Neural progenitor cell (in vitro differentiated cells): ENCODE results near the gene FRMD5. TPM values are rescaled to one million over a fixed set of nuclear protein-coding genes. Genes with fewer than 3 reads are reported as not detected.

Source experiments
- DNase-seq: peaks from one replicate; pipeline ENCODE4 v3.0.0-alpha.2; 2016; ENCODE audit warnings: low spot score
- H2AFZ ChIP-seq: fragments of 200-600 bp; sonication (generic); replicated peaks from 2 replicates; pipeline ENCODE4 v1.6.1; 2016; ENCODE audit warnings: antibody characterized with exemption
- H3F3A ChIP-seq: fragments of 200-600 bp; sonication (generic); 2 replicates; pipeline ENCODE4 v1.6.1; 2016; ENCODE audit warnings: antibody characterized with exemption, low read depth
- H3K27ac ChIP-seq: fragments of 200-600 bp; sonication (generic); 2 replicates; pipeline ENCODE4 v1.5.1; 2016; ENCODE audit warnings: mild to moderate bottlenecking
- H3K27me3 ChIP-seq: fragments of 200-600 bp; sonication (generic); 2 replicates; pipeline ENCODE4 v1.6.1; 2016; ENCODE audit warnings: mild to moderate bottlenecking, moderate library complexity
- H3K36me3 ChIP-seq: fragments of 200-600 bp; sonication (generic); 2 replicates; pipeline ENCODE4 v1.5.1; 2016
- H3K4me1 ChIP-seq: fragments of 200-600 bp; sonication (generic); 2 replicates; pipeline ENCODE4 v1.6.1; 2016; ENCODE audit warnings: mixed run types
- H3K4me2 ChIP-seq: fragments of 200-600 bp; sonication (generic); 2 replicates; pipeline ENCODE4 v1.6.1; 2016
- H3K4me3 ChIP-seq: fragments of 200-600 bp; sonication (generic); 2 replicates; pipeline ENCODE4 v1.5.1; 2016
- H3K79me2 ChIP-seq: fragments of 200-600 bp; sonication (generic); 2 replicates; pipeline ENCODE4 v1.6.1; 2016; ENCODE audit warnings: low read depth
- H3K9ac ChIP-seq: fragments of 200-600 bp; sonication (generic); 2 replicates; pipeline ENCODE4 v1.6.1; 2016
- H3K9me3 ChIP-seq: fragments of 200-600 bp; sonication (generic); 2 replicates; pipeline ENCODE4 v1.5.1; 2016; ENCODE audit warnings: low read depth
- H4K20me1 ChIP-seq: fragments of 200-600 bp; sonication (generic); 2 replicates; pipeline ENCODE4 v1.6.1; 2016; ENCODE audit warnings: low read depth
- H3K27ac Mint-ChIP-seq: 3 replicates; pipeline ENCODE4 v1.8.0; 2021; ENCODE audit warnings: mixed read lengths
- H3K27me3 Mint-ChIP-seq: 2 replicates; pipeline ENCODE4 v1.8.0; 2022; ENCODE audit warnings: low read depth, mild to moderate bottlenecking, inconsistent platforms, moderate library complexity, mixed read lengths; ENCODE audit not compliant: insufficient read depth
- H3K36me3 Mint-ChIP-seq: 3 replicates; pipeline ENCODE4 v1.8.0; 2021; ENCODE audit warnings: mixed read lengths
- H3K4me1 Mint-ChIP-seq: 3 replicates; pipeline ENCODE4 v1.8.0; 2021; ENCODE audit warnings: mixed read lengths
- H3K4me3 Mint-ChIP-seq: 3 replicates; pipeline ENCODE4 v1.8.0; 2021; ENCODE audit warnings: mild to moderate bottlenecking, moderate library complexity, mixed read lengths
- H3K9me3 Mint-ChIP-seq: 3 replicates; pipeline ENCODE4 v1.8.0; 2020; ENCODE audit warnings: mixed read lengths
- EZH2 ChIP-seq: fragments of 200-600 bp; sonication (generic); IDR thresholded peaks from 2 replicates; pipeline ENCODE4 v1.6.1; 2017; ENCODE audit warnings: antibody characterized with exemption, mild to moderate bottlenecking, moderate library complexity
- EZH2phosphoT487 ChIP-seq: fragments of 200-600 bp; sonication (generic); IDR thresholded peaks from 2 replicates; pipeline ENCODE4 v1.6.1; 2017; ENCODE audit warnings: antibody characterized with exemption
- total RNA-seq: library from RNA; depleted of rRNA; stranded (reverse); fragments of >200 nt; gene quantifications from 2 replicates; pipeline ENCODE4 v1.2.3, GENCODE V29; 2015; ENCODE audit warnings: low replicate concordance
- TF ChIP-seq, protein P1 (sequence below): fragments of 200-600 bp; sonication (generic); IDR thresholded peaks from 2 replicates; pipeline ENCODE4 v1.5.1; 2017; ENCODE audit warnings: antibody characterized with exemption, mild to moderate bottlenecking

FRMD5 gene
- total RNA-seq, 1 donor from 2014 or later: 10.1 TPM

DNA sequence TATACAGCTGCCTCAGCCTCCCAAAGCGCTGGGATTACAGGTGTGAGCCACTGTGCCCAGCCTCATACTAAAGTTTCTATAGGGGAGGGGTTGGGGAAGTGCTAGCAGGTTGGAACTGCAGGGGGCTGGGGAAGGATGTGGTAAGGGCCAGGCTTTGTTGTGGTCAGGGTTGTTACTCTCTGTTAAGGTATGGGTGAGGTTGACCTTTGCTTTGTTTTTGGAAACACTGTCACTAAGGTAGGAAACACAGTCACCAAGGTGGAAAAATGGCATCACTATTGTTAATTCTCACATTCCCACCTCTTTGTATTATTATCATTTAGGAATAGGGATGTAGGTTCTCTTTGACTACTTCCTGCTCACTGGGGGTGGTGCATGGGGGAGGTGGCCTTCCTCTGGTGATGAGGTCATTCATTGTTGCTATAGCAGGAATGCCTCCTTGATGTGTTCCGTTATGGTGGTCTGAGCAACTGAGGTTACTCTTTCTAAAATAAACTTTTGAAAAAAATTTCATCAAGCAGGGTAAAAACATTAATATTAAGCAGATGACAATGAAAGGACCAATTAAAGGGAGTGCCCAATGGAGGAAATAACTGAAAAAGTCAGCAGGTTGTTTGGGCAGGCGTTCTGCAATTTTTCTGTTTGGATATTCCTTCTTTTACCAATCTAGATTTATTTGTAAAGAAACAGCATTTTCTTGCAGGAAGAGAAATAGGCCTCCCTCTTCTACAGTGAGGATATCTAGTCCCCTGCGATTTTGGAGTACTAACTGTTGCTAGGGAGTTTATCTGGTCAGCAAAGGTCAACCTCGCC is 217.8 kb downstream of the FRMD5 start:
- H3K9me3 ChIP-seq: no peaks in the 10 kb centered on the region
- no peak overlapping the region for H2AFZ ChIP-seq
- TF ChIP-seq, protein P1, sequence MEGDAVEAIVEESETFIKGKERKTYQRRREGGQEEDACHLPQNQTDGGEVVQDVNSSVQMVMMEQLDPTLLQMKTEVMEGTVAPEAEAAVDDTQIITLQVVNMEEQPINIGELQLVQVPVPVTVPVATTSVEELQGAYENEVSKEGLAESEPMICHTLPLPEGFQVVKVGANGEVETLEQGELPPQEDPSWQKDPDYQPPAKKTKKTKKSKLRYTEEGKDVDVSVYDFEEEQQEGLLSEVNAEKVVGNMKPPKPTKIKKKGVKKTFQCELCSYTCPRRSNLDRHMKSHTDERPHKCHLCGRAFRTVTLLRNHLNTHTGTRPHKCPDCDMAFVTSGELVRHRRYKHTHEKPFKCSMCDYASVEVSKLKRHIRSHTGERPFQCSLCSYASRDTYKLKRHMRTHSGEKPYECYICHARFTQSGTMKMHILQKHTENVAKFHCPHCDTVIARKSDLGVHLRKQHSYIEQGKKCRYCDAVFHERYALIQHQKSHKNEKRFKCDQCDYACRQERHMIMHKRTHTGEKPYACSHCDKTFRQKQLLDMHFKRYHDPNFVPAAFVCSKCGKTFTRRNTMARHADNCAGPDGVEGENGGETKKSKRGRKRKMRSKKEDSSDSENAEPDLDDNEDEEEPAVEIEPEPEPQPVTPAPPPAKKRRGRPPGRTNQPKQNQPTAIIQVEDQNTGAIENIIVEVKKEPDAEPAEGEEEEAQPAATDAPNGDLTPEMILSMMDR: no peak
- TF ChIP-seq EZH2phosphoT487: no peak
- TF ChIP-seq EZH2: no peak
- H3K9ac ChIP-seq: no peak overlapping the region
- H3K79me2 ChIP-seq: no peaks in the 10 kb centered on the region
- Mint-ChIP-seq H3K27me3 (peaks cover 5% of the 10 kb centered on the region), H3K4me3 (no peak overlapping the region), H3K9me3 (peaks cover 5% of the 10 kb centered on the region), H3K36me3 (peaks cover 2% of the 10 kb centered on the region), H3K4me1 (peaks cover 21% of the 10 kb centered on the region), H3K27ac (no peak overlapping the region)
- peaks cover 24% of the 10 kb centered on the region for H3K4me1 ChIP-seq
- no peak for DNase-seq
- H3K27me3 ChIP-seq: no peaks in the 10 kb centered on the region
- H3K4me3 ChIP-seq: no peak overlapping the region
- H3F3A ChIP-seq: peaks cover 12% of the 10 kb centered on the region
- no peak overlapping the region for H3K27ac ChIP-seq
- H3K4me2 ChIP-seq: no peak overlapping the region
- no peaks in the 10 kb centered on the region for H3K36me3 ChIP-seq
- H4K20me1 ChIP-seq: peaks cover 12% of the 10 kb centered on the region

DNA sequence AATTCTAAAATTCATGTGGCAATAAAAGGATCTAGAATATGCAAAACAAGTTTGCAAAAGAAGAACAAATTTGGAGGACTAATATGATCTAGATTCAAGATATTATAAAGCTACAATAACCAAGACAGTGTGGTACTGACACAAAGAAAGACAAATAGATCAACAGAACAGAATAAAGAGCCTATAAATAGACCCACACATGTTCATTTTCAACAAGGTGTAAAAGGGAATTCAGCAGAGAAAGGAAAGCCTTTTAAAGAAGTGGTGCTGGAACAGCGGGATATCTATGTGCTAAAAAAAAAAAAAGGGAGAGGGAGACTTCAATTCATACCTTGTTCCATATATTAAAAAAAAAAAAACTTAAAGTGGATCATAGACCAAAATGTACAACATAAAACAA is 219.3 kb downstream of the FRMD5 start:
- no peak overlapping the region for H3K9ac ChIP-seq
- H3K4me1 ChIP-seq: peaks cover 24% of the 10 kb centered on the region
- no peaks in the 10 kb centered on the region for H3K79me2 ChIP-seq
- DNase-seq: no peak
- no peaks in the 10 kb centered on the region for H3K36me3 ChIP-seq
- no peak overlapping the region for H2AFZ ChIP-seq
- no peak overlapping the region for H3K4me3 ChIP-seq
- Mint-ChIP-seq H3K4me1 (peaks cover 21% of the 10 kb centered on the region), H3K27me3 (peaks cover 5% of the 10 kb centered on the region), H3K27ac (no peak overlapping the region), H3K36me3 (peaks cover 2% of the 10 kb centered on the region), H3K4me3 (no peak overlapping the region), H3K9me3 (peaks cover 5% of the 10 kb centered on the region)
- TF ChIP-seq, protein P1: no peak
- TF ChIP-seq EZH2: no peak
- no peak for TF ChIP-seq EZH2phosphoT487
- H3K27me3 ChIP-seq: no peaks in the 10 kb centered on the region
- H4K20me1 ChIP-seq: peaks cover 12% of the 10 kb centered on the region
- peaks cover 12% of the 10 kb centered on the region for H3F3A ChIP-seq
- H3K4me2 ChIP-seq: peak overlapping the region; percentile 57
- H3K9me3 ChIP-seq: no peaks in the 10 kb centered on the region
- H3K27ac ChIP-seq: no peak overlapping the region

DNA sequence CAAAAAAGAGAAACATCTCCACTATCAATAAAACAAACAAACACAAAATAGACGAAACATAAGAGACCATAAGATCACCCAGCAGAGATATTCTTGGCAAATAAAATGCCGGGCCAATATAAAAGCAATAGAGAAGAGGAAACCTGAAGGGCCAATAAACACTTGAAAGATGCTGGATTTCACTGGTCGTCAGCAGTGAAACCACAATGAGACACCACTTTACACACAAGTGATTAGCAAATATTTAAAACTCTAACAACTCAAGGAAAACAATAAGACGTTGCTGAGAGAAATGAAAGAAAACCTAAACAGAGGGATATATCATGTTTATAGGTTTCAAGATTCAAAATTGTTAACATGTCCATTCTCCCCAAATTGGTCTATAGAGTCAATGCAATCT is 219.7 kb downstream of the FRMD5 start:
- H3K4me2 ChIP-seq: peak overlapping the region; percentile 57
- H3K9me3 Mint-ChIP-seq: peaks cover 5% of the 10 kb centered on the region
- H3K27ac Mint-ChIP-seq: no peak overlapping the region
- no peaks in the 10 kb centered on the region for H3K79me2 ChIP-seq
- H3K27me3 Mint-ChIP-seq: peaks cover 5% of the 10 kb centered on the region
- no peak overlapping the region for H3K4me3 ChIP-seq
- peaks cover 12% of the 10 kb centered on the region for H3F3A ChIP-seq
- no peaks in the 10 kb centered on the region for H3K9me3 ChIP-seq
- H3K4me1 Mint-ChIP-seq: peaks cover 21% of the 10 kb centered on the region
- no peak overlapping the region for H3K9ac ChIP-seq
- H3K4me3 Mint-ChIP-seq: no peak overlapping the region
- no peak overlapping the region for H2AFZ ChIP-seq
- TF ChIP-seq, protein P1: no peak
- TF ChIP-seq EZH2: no peak
- no peak for TF ChIP-seq EZH2phosphoT487
- peaks cover 2% of the 10 kb centered on the region for H3K36me3 Mint-ChIP-seq
- H4K20me1 ChIP-seq: peaks cover 12% of the 10 kb centered on the region
- no peak for DNase-seq
- H3K36me3 ChIP-seq: no peaks in the 10 kb centered on the region
- no peak overlapping the region for H3K27ac ChIP-seq
- H3K27me3 ChIP-seq: no peaks in the 10 kb centered on the region
- H3K4me1 ChIP-seq: peaks cover 24% of the 10 kb centered on the region
